Tibial artery (tissue), 4 donors: ENCODE data around the gene SPEG.

ENCODE experiments used
- DNase-seq, 2 donors: peaks; one replicate each; pipeline ENCODE4 v3.0.0-alpha.2; 2019
- H3K27ac ChIP-seq, 2 donors: fragments of 200-600 bp; sonication (generic) in 1 of 2; 1 replicate in 1 of 2; 2 replicates in 1 of 2; pipeline ENCODE4 v1.5.1; 2018 to 2019; ENCODE audit warnings: mild to moderate bottlenecking in 1 of 2
- H3K27me3 ChIP-seq, 2 donors: fragments of 200-600 bp; sonication (generic) in 1 of 2; one replicate each; pipeline versions ENCODE4 v1.5.1 to v1.6.0; 2016 to 2019
- H3K36me3 ChIP-seq, 3 donors: fragments of 200-600 bp; sonication (generic) in 2 of 3; one replicate each; pipeline ENCODE4 v1.5.1; 2016 to 2019; ENCODE audit warnings: mild to moderate bottlenecking in 2 of 3
- H3K4me1 ChIP-seq, 4 donors: fragments of 200-600 bp; sonication (generic) in 2 of 4; 1 replicate in 3 of 4; 2 replicates in 1 of 4; pipeline ENCODE4 v1.5.1; 2016 to 2019
- H3K4me3 ChIP-seq, 2 donors: fragments of 200-600 bp; sonication (generic) in 1 of 2; 1 replicate in 1 of 2; 2 replicates in 1 of 2; pipeline ENCODE4 v1.5.1; 2018 to 2019; ENCODE audit warnings: mild to moderate bottlenecking in 2 of 2
- H3K9me3 ChIP-seq, 3 donors: fragments of 200-600 bp; sonication (generic) in 1 of 3; one replicate each; pipeline ENCODE4 v1.5.1; 2016 to 2019
- intact Hi-C: fragments of 100-400 bp; cut with DNase I; formaldehyde crosslinking; loops from one replicate; pipeline ENCODE4 v1.15.0; 2023; ENCODE audit warnings: low total_unique reads
- TF ChIP-seq, protein P1 (sequence below), 2 experiments: fragments of 200-600 bp in 1 of 2; fragments of 450-650 bp in 1 of 2; IDR thresholded peaks; one replicate each; pipeline ENCODE4 v1.5.1; 2017 to 2019; ENCODE audit warnings: antibody characterized with exemption in 2 of 2, mild to moderate bottlenecking in 1 of 2, moderate library complexity in 1 of 2

SPEG gene

DNA sequence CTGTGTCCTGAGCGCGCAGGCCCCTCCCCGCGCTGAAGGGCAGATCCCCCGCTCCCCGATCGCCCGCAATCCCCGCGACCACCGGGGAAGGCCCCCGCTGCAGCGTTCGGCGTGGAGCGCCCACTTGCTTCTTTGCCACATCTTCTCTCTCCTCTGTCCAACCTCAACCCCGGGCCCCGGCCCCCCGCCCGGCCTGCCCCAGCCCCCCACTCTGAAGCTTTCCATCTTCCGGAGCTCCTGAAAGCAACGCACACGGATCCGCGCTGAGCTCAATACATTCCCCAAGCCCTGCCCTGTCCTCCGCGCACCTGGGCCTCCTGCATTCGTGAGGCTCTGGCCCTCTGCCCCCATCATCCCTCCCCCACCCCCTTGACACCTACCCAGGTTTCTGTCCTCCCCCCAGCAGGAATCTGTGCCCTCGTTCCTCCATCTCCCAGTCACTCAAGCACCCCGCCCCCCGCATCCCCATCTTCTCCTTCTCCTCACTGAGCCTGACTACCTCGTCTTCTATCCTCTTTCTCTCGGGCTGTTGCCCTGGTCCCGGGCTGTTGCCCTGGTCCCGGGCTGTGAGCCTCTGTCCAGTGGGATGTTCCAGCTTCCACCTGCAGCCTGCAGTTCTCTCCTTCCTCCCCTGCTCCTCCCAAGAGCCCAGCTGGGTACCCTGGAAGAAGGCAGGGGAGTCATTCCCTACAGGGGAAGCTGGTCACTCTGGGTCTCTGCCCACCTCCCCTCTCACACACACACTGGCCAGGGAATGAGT lies 7.8 kb downstream of the SPEG start:
- TF ChIP-seq, protein P1, sequence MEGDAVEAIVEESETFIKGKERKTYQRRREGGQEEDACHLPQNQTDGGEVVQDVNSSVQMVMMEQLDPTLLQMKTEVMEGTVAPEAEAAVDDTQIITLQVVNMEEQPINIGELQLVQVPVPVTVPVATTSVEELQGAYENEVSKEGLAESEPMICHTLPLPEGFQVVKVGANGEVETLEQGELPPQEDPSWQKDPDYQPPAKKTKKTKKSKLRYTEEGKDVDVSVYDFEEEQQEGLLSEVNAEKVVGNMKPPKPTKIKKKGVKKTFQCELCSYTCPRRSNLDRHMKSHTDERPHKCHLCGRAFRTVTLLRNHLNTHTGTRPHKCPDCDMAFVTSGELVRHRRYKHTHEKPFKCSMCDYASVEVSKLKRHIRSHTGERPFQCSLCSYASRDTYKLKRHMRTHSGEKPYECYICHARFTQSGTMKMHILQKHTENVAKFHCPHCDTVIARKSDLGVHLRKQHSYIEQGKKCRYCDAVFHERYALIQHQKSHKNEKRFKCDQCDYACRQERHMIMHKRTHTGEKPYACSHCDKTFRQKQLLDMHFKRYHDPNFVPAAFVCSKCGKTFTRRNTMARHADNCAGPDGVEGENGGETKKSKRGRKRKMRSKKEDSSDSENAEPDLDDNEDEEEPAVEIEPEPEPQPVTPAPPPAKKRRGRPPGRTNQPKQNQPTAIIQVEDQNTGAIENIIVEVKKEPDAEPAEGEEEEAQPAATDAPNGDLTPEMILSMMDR (IDR thresholded peaks at IDR 0.05): no peak
- peak overlapping the region; percentile 77 to 85 for H3K4me3 ChIP-seq
- H3K27ac ChIP-seq: peak overlapping the region; percentile 96 to 97
- no peaks in the 10 kb centered on the region for H3K27me3 ChIP-seq
- intact Hi-C loops: loop anchor here (5.0 kb wide), 1 partner anchor 35 kb away; no protein-coding TSS in a partner anchor
- H3K9me3 ChIP-seq: no peaks in the 10 kb centered on the region
- H3K36me3 ChIP-seq: peaks cover 0 to 6% (median 0%) of the 10 kb centered on the region in 3 donors
- peaks cover 0 to 86% (median 53%) of the 10 kb centered on the region in 4 donors for H3K4me1 ChIP-seq
- peak in 1 of 2 donors; percentile 64 for DNase-seq

- TF ChIP-seq, protein P1 (IDR thresholded peaks at IDR 0.05): no peak
- Histone ChIP-seq H3K27me3 (no peaks in the 10 kb centered on the region), H3K4me3 (peak overlapping the region; percentile 77 to 85), H3K4me1 (peaks cover 0 to 86% (median 56%) of the 10 kb centered on the region in 4 donors), H3K27ac (peak overlapping the region; percentile 96 to 97), H3K9me3 (no peaks in the 10 kb centered on the region), H3K36me3 (peaks cover 0 to 11% (median 7%) of the 10 kb centered on the region in 3 donors)
- DNase-seq: peak in 1 of 2 donors; percentile 66
- intact Hi-C loops: loop anchor here (5.0 kb wide), 1 partner anchor 36 kb away; no protein-coding TSS in a partner anchor
Observed at GRCh38 chr2:219443016-219443696, 8.5 kb downstream of the SPEG start.

- peaks cover 5 to 16% (median 12%) of the 10 kb centered on the region in 3 donors for H3K36me3 ChIP-seq
- TF ChIP-seq, protein P1 (IDR thresholded peaks at IDR 0.05): no peak
- no peaks in the 10 kb centered on the region for H3K9me3 ChIP-seq
- DNase-seq: peak in 1 of 2 donors; percentile 65
- H3K4me3 ChIP-seq: peak overlapping the region; percentile 77 to 85
- no peaks in the 10 kb centered on the region for H3K27me3 ChIP-seq
- intact Hi-C loops: loop anchor here (5.0 kb wide), 1 partner anchor 36 kb away; no protein-coding TSS in a partner anchor
- peaks cover 0 to 87% (median 61%) of the 10 kb centered on the region in 4 donors for H3K4me1 ChIP-seq
- H3K27ac ChIP-seq: peak overlapping the region; percentile 96 to 97
Observed at GRCh38 chr2:219443697-219444023, 9.0 kb downstream of the SPEG start.

DNA sequence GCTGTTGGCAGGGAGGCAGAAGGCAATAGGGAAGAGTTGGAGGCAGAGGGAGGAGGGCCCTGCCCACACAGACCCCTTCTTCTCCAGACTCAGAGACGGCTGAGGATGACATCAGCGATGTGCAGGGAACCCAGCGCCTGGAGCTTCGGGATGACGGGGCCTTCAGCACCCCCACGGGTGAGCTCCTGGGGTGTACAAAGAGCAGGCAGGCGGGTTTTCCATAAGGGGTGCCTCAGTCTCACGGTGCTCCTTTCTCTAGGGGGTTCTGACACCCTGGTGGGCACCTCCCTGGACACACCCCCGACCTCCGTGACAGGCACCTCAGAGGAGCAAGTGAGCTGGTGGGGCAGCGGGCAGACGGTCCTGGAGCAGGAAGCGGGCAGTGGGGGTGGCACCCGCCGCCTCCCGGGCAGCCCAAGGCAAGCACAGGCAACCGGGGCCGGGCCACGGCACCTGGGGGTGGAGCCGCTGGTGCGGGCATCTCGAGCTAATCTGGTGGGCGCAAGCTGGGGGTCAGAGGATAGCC lies 10.0 kb downstream of the SPEG start:
- peak in 1 of 2 donors; percentile 80 for DNase-seq
- no peaks in the 10 kb centered on the region for H3K9me3 ChIP-seq
- peaks cover 0 to 88% (median 70%) of the 10 kb centered on the region in 4 donors for H3K4me1 ChIP-seq
- TF ChIP-seq, protein P1 (IDR thresholded peaks at IDR 0.05): no peak
- H3K27me3 ChIP-seq: no peaks in the 10 kb centered on the region
- H3K27ac ChIP-seq: peak overlapping the region; percentile 96 to 97
- H3K4me3 ChIP-seq: peak overlapping the region; percentile 77 to 85
- intact Hi-C loops: loop anchor here (5.0 kb wide), 1 partner anchor 37 kb away; no protein-coding TSS in a partner anchor
- peaks cover 10 to 26% (median 21%) of the 10 kb centered on the region in 3 donors for H3K36me3 ChIP-seq

GRCh38 chr2:219445220-219445640 lies 10.6 kb downstream of the SPEG start:
- intact Hi-C loops: no loop called here
- TF ChIP-seq, protein P1 (IDR thresholded peaks at IDR 0.05): no peak
- peak overlapping the region; percentile 96 to 97 for H3K27ac ChIP-seq
- peaks cover 0 to 88% (median 76%) of the 10 kb centered on the region in 4 donors for H3K4me1 ChIP-seq
- H3K9me3 ChIP-seq: no peaks in the 10 kb centered on the region
- peak in 1 of 2 donors; percentile 69 for DNase-seq
- peaks cover 10 to 32% (median 27%) of the 10 kb centered on the region in 3 donors for H3K36me3 ChIP-seq
- peak overlapping the region; percentile 77 to 85 for H3K4me3 ChIP-seq
- no peaks in the 10 kb centered on the region for H3K27me3 ChIP-seq
